Suprapubic skin (tissue), 4 donors: ENCODE results near the gene KRT8. TPM values are rescaled to one million over a fixed set of nuclear protein-coding genes. Genes with fewer than 3 reads are reported as not detected.
A peak's percentile ranks its signal among the peaks of the same experiment; 100 is the strongest.

Experiments
- DNase-seq, 2 donors: peaks; one replicate each; pipeline ENCODE4 v3.0.0-alpha.2; 2019; ENCODE audit warnings: low spot score in 2 of 2
- H3K27ac ChIP-seq: fragments of 200-600 bp; sonication (generic); one replicate; pipeline ENCODE4 v1.5.1; 2019
- H3K27me3 ChIP-seq: fragments of 200-600 bp; sonication (generic); one replicate; pipeline ENCODE4 v1.5.1; 2019
- H3K36me3 ChIP-seq: fragments of 200-600 bp; sonication (generic); one replicate; pipeline ENCODE4 v1.5.1; 2019
- H3K4me1 ChIP-seq: fragments of 200-600 bp; sonication (generic); one replicate; pipeline ENCODE4 v1.5.1; 2019
- H3K4me3 ChIP-seq: fragments of 200-600 bp; sonication (generic); one replicate; pipeline ENCODE4 v1.5.1; 2019; ENCODE audit warnings: mild to moderate bottlenecking
- H3K9me3 ChIP-seq: fragments of 200-600 bp; sonication (generic); one replicate; pipeline ENCODE4 v1.5.1; 2019
- CTCF ChIP-seq, 2 donors: fragments of 200-600 bp in 1 of 2; fragments of 450-650 bp in 1 of 2; sonication (generic) in 1 of 2; IDR thresholded peaks; one replicate each; pipeline ENCODE4 v1.5.1; 2016 to 2019; ENCODE audit warnings: antibody characterized with exemption in 2 of 2, mild to moderate bottlenecking in 1 of 2, moderate library complexity in 1 of 2
- EP300 ChIP-seq: sonication (generic); formaldehyde crosslinking; IDR thresholded peaks from one replicate; pipeline ENCODE4 v1.6.1; 2017; ENCODE audit warnings: antibody characterized with exemption
- POLR2A ChIP-seq, 2 donors: fragments of 450-650 bp; IDR thresholded peaks; one replicate each; pipeline ENCODE4 v1.6.1; 2017; ENCODE audit warnings: antibody characterized with exemption in 2 of 2, mild to moderate bottlenecking in 2 of 2, moderate library complexity in 2 of 2
- POLR2AphosphoS5 ChIP-seq, 3 donors: sonication (generic); formaldehyde crosslinking; IDR thresholded peaks; one replicate each; pipeline ENCODE4 v1.6.1; 2017; ENCODE audit warnings: antibody characterized with exemption in 3 of 3
- WGBS: methylation state at CpG from one replicate; pipeline ENCODE4 v1.1.5; 2018; 5-methylcytosine and 5-hydroxymethylcytosine counted together
- total RNA-seq, 4 donors: library from RNA; depleted of rRNA; stranded (reverse); fragments of >200 nt; gene quantifications; one replicate each; pipeline ENCODE4 v1.1.0, GENCODE V29; 2016

KRT8 gene
- total RNA-seq, 4 donors from 2014 or later: 49.4 to 93.7 (median 65.9) TPM

GRCh38 chr12:52867642-52868041 lies 37.2 kb downstream of the KRT8 start:
- Histone ChIP-seq H3K9me3 (no peaks in the 10 kb centered on the region), H3K4me1 (peaks cover 74% of the 10 kb centered on the region), H3K27me3 (no peaks in the 10 kb centered on the region), H3K36me3 (no peaks in the 10 kb centered on the region), H3K27ac (peak overlapping the region; percentile 99), H3K4me3 (no peak overlapping the region)
- WGBS: 15% methylated on average over 9 of the region's 9 CpGs
- TF ChIP-seq EP300: no peak
- TF ChIP-seq POLR2AphosphoS5 (IDR thresholded peaks at IDR 0.05): no peak
- TF ChIP-seq POLR2A (IDR thresholded peaks at IDR 0.05): no peak
- TF ChIP-seq CTCF (IDR thresholded peaks at IDR 0.05): no peak
- peak in 1 of 2 donors; percentile 89 for DNase-seq

GRCh38 chr12:52867152-52867551 lies 37.7 kb downstream of the KRT8 start:
- peaks cover 74% of the 10 kb centered on the region for H3K4me1 ChIP-seq
- WGBS: 58% methylated on average over 5 of the region's 5 CpGs
- DNase-seq: no peak
- H3K4me3 ChIP-seq: no peak overlapping the region
- H3K36me3 ChIP-seq: no peaks in the 10 kb centered on the region
- H3K27me3 ChIP-seq: no peaks in the 10 kb centered on the region
- TF ChIP-seq POLR2AphosphoS5 (IDR thresholded peaks at IDR 0.05) (no peak), EP300 (no peak), POLR2A (IDR thresholded peaks at IDR 0.05) (no peak), CTCF (IDR thresholded peaks at IDR 0.05) (no peak)
- H3K9me3 ChIP-seq: no peaks in the 10 kb centered on the region
- H3K27ac ChIP-seq: peak overlapping the region; percentile 99

GRCh38 chr12:52865090-52865944 lies 39.6 kb downstream of the KRT8 start:
- Histone ChIP-seq H3K36me3 (no peaks in the 10 kb centered on the region), H3K27me3 (no peaks in the 10 kb centered on the region), H3K9me3 (no peaks in the 10 kb centered on the region), H3K27ac (peak overlapping the region; percentile 99), H3K4me3 (no peak overlapping the region), H3K4me1 (peaks cover 73% of the 10 kb centered on the region)
- 49% methylated on average over 10 of the region's 10 CpGs for WGBS
- TF ChIP-seq CTCF (IDR thresholded peaks at IDR 0.05): peak; percentile 49 to 81
- TF ChIP-seq EP300: no peak
- DNase-seq: no peak

GRCh38 chr12:52862023-52862422 lies 42.9 kb downstream of the KRT8 start:
- H3K27ac ChIP-seq: peak overlapping the region; percentile 76
- TF ChIP-seq POLR2A (IDR thresholded peaks at IDR 0.05): no peak
- no peak for TF ChIP-seq POLR2AphosphoS5 (IDR thresholded peaks at IDR 0.05)
- TF ChIP-seq EP300: no peak
- no peak for TF ChIP-seq CTCF (IDR thresholded peaks at IDR 0.05)
- H3K36me3 ChIP-seq: no peaks in the 10 kb centered on the region
- 41% methylated on average over 2 of the region's 2 CpGs for WGBS
- H3K27me3 ChIP-seq: no peaks in the 10 kb centered on the region
- peaks cover 53% of the 10 kb centered on the region for H3K4me1 ChIP-seq
- H3K4me3 ChIP-seq: no peak overlapping the region
- H3K9me3 ChIP-seq: no peaks in the 10 kb centered on the region
- DNase-seq: no peak

- no peak overlapping the region for H3K4me3 ChIP-seq
- peaks cover 48% of the 10 kb centered on the region for H3K4me1 ChIP-seq
- no peak for DNase-seq
- H3K27ac ChIP-seq: peak overlapping the region; percentile 76
- H3K36me3 ChIP-seq: no peaks in the 10 kb centered on the region
- WGBS: 67% methylated on average over 7 of the region's 7 CpGs
- no peaks in the 10 kb centered on the region for H3K9me3 ChIP-seq
- H3K27me3 ChIP-seq: no peaks in the 10 kb centered on the region
- TF ChIP-seq CTCF (IDR thresholded peaks at IDR 0.05) (no peak), POLR2A (IDR thresholded peaks at IDR 0.05) (no peak), POLR2AphosphoS5 (IDR thresholded peaks at IDR 0.05) (no peak)
Measured at GRCh38 chr12:52861511-52861910, 43.4 kb downstream of the KRT8 start.
